T-helper 1 cell (primary cell): Measurements from ENCODE around the gene MGAM2.

Experiments used
- DNase-seq, 5 donors: peaks; one replicate each; pipeline ENCODE4 v3.0.0-alpha.2; 2012 to 2020

MGAM2 gene

DNA sequence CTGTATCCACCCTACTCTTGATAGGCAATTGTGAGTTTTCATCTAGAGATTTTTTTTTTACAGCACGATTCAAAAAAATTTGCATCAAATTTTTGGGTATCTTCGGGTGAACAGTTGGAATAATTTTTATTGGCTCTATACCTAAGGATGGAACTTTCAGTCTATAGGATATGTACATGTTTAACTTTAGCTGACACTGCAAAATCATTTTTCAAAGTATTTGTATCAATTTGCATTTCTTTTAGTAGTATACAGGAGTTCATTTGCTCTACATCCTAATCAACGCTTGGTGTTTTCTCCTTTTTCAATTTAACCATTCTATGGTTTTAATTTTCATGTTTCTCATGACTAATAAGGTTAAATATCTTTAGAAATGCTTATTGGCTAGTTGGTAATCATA lies 11.7 kb downstream of the MGAM2 start:
- DNase-seq: no peak

DNA sequence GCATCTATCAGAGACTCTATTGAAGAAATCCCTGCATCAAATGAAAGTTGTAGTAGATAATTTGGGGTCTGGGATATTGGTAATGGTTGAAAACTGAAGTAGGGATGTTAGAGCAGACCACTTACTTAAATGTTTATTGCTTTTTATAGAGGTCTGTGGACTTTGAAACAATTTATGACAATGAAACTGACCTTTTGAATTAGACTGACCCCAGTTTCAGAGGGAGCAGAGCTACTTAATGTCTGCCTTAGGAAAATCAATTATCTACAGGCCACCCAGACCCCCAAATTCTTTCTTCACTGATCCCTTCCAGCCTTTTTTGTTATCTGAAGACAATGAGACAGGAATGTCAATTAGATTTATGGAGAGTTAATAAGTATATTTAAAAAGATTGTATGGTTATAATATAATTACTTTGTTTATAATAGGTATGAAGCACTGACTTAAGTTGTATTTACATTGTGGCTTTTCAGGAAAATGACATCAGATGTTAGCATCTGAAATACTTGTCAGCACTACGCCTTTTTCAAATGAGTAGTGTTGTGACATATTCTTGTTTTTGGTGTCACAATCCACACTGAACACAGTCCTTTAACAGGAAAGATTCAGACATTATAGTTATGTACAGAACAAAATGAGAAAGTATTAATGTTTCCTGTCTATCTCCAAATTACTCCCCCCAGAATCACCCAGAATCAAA lies 13.9 kb downstream of the MGAM2 start:
- no peak for DNase-seq

DNA sequence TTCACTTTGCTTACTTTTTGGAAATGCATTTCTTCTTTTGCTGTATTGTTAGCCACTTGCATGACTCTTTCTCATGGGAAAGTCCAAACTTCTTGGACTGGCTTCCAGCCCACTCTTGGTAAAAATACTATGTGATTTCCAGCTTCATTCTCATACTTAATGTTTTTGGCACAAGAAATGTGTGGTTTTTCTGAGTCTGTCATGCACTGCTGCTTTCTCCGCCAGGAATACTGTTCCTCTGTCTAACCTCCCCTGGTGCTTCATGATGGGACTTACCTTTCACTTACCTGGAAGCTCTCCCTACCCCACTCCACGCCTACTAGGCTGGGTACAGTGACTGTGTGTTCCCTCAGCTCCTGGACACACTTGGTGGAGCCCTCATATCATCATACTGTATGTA lies 18.7 kb downstream of the MGAM2 start:
- DNase-seq: no peak

DNA sequence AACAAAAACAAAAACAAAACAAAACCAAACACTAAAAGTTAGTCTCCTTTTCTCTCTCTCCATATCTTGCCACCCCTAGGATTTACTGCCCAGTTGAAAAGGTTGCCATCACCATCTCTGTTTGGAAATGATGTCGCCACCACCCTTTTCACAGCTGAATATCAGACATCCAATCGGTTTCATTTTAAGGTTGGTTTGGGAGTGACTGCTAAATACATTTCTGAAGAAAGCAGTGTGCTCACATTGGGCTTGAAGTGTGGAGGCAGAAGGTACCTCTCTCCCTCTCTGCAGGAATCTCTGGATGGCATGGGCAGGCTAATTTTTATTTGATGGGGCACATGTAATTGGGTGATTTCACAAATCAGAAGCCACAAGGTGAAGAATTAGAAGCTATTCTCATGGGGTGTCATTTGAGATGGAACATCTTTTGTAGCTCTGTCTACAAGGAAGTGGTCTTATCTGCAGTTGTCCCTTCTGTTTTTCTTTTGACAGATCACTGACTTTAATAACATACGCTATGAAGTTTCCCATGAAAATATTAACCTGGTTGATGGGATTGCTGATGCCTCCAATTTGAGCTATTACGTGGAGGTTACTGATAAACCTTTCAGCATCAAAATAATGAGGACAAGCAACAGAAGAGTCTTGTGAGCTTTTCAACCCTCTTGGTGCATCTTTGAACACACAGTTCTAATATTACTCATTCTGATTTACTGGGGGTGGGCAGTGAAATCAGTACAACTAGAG lies 20.1 kb downstream of the MGAM2 start:
- DNase-seq: no peak

GRCh38 chr7:142133731-142134148 lies 22.2 kb downstream of the MGAM2 start:
- DNase-seq: no peak

GRCh38 chr7:142134909-142135308 lies 23.4 kb downstream of the MGAM2 start:
- DNase-seq: no peak

DNA sequence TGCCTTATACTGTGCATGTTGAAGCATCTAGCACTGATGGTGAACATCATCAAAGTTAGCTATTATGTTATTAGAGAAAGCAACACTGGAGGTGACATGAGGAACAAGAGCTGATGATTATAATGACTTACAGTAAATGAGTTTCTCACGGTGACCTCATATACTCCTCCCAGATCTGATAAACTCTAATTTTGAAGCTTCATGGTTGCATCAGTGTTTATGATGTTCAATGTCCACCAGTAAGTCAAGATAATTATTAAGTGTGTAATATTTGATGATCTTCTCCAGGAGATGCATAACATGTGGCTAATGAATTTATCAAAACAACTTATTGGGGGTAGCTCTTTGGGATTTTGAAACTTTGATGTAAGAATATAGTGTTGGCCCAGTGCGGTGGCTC lies 27.5 kb downstream of the MGAM2 start:
- DNase-seq: no peak

DNA sequence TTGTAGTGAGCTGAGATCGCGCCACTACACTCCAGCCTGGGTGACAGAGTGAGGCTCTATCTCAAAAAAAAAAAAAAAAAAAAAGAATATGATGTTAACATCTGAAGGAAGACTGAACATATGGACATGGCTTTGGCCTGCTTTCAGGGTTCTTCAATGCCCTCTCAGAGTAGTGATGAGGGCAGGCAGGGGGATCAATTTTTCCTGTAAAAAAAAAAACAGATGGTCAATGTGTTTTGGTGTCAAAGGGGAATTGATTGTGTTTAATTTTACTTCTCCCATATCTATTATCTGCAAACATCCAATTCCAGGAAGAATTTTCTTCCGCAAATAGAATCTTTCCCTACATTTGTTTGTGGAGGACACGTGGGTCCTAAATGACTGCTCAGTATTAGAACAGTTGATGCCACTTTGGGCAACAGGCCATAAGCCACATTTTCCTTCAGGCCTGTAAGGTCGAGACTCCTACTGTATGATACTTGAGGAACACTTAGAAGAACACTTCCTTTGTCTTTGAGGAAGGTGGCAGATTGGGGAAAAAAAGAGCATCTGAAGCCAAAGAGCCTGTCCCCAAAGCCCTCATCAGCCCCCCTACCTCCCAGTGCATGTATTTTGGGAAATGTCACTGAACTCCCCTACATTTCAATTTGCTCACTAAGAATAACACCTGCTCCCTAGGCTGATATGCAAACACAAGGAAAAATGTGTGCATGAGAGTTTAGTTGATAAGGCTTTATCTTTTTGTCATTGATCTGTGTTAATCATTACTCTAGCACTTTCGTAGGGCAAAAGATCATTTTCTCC lies 28.3 kb downstream of the MGAM2 start:
- DNase-seq: no peak

DNA sequence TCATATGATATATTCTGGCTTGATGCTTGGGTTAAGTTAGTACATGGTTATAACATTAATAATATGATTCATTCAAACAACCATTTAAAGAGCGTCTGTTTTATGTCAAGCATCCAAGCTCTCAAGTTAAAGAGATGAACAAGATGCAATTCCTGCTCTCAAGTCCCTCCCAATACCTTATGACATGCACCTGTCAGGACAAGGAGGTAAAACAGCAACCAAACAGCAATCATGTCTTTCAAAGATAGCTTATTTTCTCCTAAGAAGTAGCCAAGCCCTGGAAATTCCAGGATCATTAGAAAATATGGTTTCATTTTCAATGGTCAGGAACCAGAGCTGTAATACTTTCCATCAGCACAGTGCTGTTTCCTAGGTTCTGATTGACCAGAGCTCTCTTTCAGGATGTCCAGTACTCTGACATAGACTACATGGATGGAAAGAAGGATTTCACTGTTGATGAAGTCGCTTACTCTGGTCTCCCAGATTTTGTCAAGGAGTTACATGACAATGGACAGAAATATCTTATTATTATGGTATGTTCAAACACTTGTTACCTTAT lies 29.0 kb downstream of the MGAM2 start:
- no peak for DNase-seq

- DNase-seq: no peak
These were observed 31.2 kb downstream of the MGAM2 start for GRCh38 chr7:142142702-142143101.

DNA sequence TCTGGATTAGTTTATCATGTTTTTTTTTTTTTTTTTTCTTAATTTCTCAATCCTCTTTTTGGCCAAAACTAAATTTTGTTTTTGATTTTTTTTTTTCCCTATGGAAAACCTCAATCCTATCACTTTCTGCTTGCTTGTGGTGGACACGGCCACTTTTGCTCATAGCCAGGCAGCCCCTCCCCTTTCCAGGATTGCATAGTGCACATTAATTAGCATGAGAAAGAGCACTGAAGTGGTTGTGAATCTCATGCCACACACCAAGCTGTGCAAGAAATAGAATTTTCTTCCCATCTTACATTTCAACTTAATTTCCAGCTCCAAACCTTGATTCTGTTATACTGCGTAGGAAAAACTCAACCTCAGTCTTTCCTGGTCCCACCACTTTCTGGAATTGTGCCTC lies 34.6 kb downstream of the MGAM2 start:
- no peak for DNase-seq

DNA sequence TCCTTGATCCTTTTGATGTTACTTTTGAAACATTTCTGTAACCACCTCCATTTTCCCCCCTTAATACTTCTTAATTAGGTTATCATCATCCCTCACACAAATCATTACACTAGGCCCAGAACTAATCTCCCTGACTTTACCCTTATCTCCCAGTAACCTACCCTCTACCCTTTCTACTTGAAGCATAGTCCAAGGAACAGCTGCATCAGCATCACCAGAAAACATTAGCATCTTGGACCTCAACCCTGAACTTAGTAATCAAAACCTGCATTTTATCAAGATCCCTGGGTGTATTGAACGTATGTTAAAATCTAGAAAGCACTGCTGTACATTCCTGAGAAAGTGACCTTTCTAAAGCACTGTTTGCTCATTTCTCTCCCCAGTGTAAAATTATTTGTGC lies 38.8 kb downstream of the MGAM2 start:
- no peak for DNase-seq

DNA sequence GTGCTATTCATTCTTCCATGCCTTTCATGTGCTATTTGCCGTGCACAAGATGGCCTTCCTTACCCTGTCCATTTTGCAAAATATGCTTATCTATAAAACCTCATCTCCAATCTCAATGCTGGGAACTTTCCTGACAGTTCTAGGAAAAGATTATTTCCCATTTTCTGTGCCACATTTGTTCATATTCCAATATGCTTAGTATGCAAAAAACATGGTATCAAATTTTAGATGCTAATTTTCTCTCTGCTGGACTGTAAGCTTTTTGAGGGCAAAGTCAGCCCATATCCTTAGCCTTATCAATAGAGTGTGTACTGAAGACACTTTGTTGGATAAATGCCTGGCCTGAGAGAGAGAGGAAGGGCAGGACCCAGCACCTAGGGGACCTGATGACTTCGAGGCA lies 39.4 kb downstream of the MGAM2 start:
- DNase-seq: no peak

DNA sequence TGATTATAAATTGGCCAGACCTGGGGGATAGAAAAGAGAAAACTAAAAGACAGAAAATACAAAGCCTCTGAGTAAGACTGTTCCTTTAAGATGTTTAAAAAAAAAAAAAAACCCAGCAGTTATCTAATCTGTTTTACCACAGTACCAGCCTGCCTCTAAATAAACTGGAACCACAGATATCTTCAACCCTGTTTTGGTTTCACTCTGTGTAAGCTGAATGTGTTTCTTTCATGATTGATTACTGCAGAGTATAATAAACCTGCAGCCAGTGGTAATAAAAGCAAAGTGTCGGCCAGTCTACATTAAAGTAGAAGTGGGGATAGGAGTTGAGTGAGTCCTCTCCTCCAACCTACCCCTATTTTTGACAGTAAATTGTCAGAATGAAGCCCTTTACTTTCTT lies 40.6 kb downstream of the MGAM2 start:
- no peak for DNase-seq

DNA sequence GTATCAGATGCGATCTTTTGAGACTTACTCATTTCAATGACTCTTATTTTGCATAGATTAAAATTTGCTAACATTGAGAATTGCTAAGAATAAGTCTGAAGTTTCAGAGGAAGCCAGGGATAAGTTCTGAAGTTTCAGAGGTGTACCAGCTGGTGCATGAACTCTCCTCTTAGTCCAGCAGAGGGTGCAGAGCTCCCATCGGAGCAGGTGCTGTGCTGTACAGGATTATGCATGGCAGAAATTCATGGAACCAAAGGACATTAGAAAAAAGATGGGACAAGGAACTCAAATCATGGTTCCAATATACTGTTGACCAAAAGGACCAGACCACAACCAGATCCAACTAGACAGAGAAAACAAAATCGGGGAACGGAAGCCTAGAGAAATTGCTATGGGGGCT lies 41.9 kb downstream of the MGAM2 start:
- no peak for DNase-seq

- DNase-seq: no peak
These were observed 47.4 kb downstream of the MGAM2 start for GRCh38 chr7:142158736-142159496.

GRCh38 chr7:142161921-142162320 lies 50.4 kb downstream of the MGAM2 start:
- DNase-seq: no peak

DNA sequence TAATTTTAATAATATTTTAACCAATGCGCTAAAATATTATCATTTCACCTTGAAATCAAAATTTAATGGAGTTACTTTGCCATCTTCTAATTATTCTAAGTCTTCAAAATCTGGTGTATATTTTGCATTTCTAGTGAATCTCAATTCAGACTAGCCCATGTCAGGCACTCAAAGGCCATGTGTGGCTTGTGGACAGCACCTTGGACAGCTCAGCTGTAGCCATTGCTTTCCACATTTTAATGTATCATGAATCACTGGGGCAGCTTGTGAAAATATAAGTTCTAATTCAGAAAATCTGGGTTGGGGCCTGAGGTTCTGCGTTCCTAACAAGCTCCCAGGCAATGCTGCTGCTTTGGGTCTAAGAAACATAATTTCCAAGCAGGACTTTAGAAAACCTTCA lies 57.2 kb downstream of the MGAM2 start:
- no peak for DNase-seq

DNA sequence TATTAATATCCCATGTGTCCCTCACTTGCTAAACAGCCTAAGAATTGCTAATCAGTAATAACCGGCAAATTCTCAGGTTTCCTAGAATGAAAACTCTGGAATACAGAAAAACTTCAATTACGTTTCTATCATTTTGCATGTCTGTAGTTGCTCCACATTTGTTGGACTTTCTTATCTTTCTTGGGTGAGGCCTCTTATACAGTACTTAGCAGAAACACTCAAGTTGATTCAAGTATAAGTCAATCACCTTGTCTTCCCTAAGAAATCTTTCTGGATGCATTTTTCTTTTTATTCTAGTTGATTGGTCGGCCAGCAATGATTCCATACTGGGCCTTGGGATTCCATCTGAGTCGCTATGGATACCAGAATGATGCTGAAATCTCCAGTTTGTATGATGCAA lies 61.4 kb downstream of the MGAM2 start:
- no peak for DNase-seq

- DNase-seq: no peak
These were observed 62.9 kb downstream of the MGAM2 start for GRCh38 chr7:142174441-142174840.

- no peak for DNase-seq
These were observed 64.1 kb downstream of the MGAM2 start for GRCh38 chr7:142175594-142175993.

DNA sequence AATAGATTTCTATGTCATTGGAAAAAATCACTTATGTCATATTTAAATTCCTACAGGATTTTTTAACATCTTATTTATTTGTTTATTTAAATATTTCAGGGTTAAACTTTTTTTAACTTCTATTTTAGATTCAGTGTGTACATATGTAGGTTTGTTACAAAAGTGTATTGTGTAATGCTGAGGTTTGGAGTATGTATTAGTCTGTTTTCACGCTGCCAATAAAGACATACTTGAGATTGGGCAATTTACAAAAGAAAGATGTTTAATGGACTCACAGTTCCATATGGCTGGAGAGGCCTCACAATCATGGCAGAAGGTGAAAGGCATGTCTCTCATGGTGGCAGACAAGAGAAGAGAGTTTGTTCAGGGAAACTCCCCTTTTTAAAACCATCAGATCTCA lies 65.4 kb downstream of the MGAM2 start:
- DNase-seq: no peak

DNA sequence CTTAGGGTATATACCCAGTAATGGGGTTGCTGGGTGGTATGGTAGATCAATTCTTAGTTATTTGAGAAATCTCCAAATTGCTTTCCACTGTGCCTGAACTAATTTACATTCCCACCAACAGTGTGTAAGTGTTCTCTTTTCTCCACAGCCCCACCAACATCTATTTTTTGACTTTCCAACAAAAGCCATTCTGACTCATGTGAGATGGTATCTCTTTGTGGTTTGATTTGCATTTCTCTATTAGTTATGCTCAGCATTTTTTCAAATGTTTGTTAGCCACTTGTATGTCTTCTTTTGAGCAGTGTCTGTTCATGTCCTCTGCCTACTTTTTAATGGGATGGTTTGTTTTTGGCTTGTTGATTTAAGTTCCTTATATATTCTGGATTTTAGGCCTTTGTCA lies 66.4 kb downstream of the MGAM2 start:
- no peak for DNase-seq
